Measurements from ENCODE around the gene PIRT.

- TF ChIP-seq POLR2A (IDR thresholded peaks at IDR 0.05), result no peak
- no peak for TF ChIP-seq EP300 (IDR thresholded peaks at IDR 0.05)
- no peak for TF ChIP-seq CTCF (IDR thresholded peaks at IDR 0.05)
Measured at GRCh38 chr17:10779609-10780008, 58.3 kb downstream of the PIRT start.
